Measurements from ENCODE around the gene PRPF19. TPM values are rescaled to one million over a fixed set of nuclear protein-coding genes. Genes with fewer than 3 reads are reported as not detected.

Gene PRPF19
- total RNA-seq, 8 experiments from 2014 or later, result 58.6 to 136 (median 91.2) TPM

GRCh38 chr11:60873533-60873932, 32.9 kb downstream of the PRPF19 start:
- H3K27ac ChIP-seq, result no peak overlapping the region
- in situ Hi-C loops (cut with MboI; ENCODE audit: low pct_unique_long_range_greater_than_20kb in 2 of 9, low sequenced_read_pairs in 9 of 9, unreplicated experiment in 9 of 9), result no loop called here
- no peaks in the 10 kb centered on the region for H3K4me1 ChIP-seq (replicated peaks in 1 of 2)
- WGBS, 10 experiments, result 60 to 100% (median 89%) methylated on average over 1 to 5 of the region's 12 CpGs; no CpG with 5 or more reads in 6 of the 10 experiments
- H3K4me3 ChIP-seq, result no peak overlapping the region
- no peak for ATAC-seq (replicated peaks in 6 of 8)

GRCh38 chr11:60872961-60873524, 33.3 kb downstream of the PRPF19 start:
- in situ Hi-C loops (cut with MboI; ENCODE audit: low pct_unique_long_range_greater_than_20kb in 2 of 9, low sequenced_read_pairs in 9 of 9, unreplicated experiment in 9 of 9), result no loop called here
- H3K4me1 ChIP-seq (replicated peaks in 1 of 2), result no peaks in the 10 kb centered on the region
- no peak overlapping the region for H3K4me3 ChIP-seq
- no peak overlapping the region for H3K27ac ChIP-seq
- ATAC-seq (replicated peaks in 6 of 8), result peak in 5 of 8 experiments; percentile 27 to 80 (median 42)
- WGBS, 10 experiments, result 32 to 64% (median 60%) methylated on average over 1 to 6 of the region's 16 CpGs; no CpG with 5 or more reads in 7 of the 10 experiments

- in situ Hi-C loops (cut with MboI; ENCODE audit: low pct_unique_long_range_greater_than_20kb in 2 of 9, low sequenced_read_pairs in 9 of 9, unreplicated experiment in 9 of 9), result no loop called here
- H3K4me3 ChIP-seq, result no peak overlapping the region
- H3K4me1 ChIP-seq (replicated peaks in 1 of 2), result no peaks in the 10 kb centered on the region
- 60 to 100% (median 93%) methylated on average over 1 to 5 of the region's 6 CpGs; no CpG with 5 or more reads in 4 of the 10 experiments for WGBS, 10 experiments
- peak in 2 of 8 experiments; percentile 55 for ATAC-seq (replicated peaks in 6 of 8)
- no peak overlapping the region for H3K27ac ChIP-seq
Measured at GRCh38 chr11:60872124-60872960, 34.0 kb downstream of the PRPF19 start.

- ATAC-seq (replicated peaks in 6 of 8), result peak in 4 of 8 experiments; percentile 39 to 58 (median 51)
Measured at GRCh38 chr11:60871378-60872061, 34.9 kb downstream of the PRPF19 start.

GRCh38 chr11:60870733-60871377, 35.5 kb downstream of the PRPF19 start:
- no peak for ATAC-seq (replicated peaks in 6 of 8)
- WGBS, 10 experiments, result 72 to 100% (median 85%) methylated on average over 1 to 9 of the region's 13 CpGs; no CpG with 5 or more reads in 4 of the 10 experiments
- H3K4me3 ChIP-seq, result no peak overlapping the region
- H3K4me1 ChIP-seq (replicated peaks in 1 of 2), result no peaks in the 10 kb centered on the region
- in situ Hi-C loops (cut with MboI; ENCODE audit: low pct_unique_long_range_greater_than_20kb in 2 of 9, low sequenced_read_pairs in 9 of 9, unreplicated experiment in 9 of 9), result no loop called here
- no peak overlapping the region for H3K27ac ChIP-seq

More at GRCh38 chr11:60871378-60872061, 34.9 kb downstream of the PRPF19 start:
- in situ Hi-C loops (cut with MboI; ENCODE audit: low pct_unique_long_range_greater_than_20kb in 2 of 9, low sequenced_read_pairs in 9 of 9, unreplicated experiment in 9 of 9), result no loop called here
- no peak overlapping the region for H3K27ac ChIP-seq
- WGBS, 10 experiments, result 67 to 100% (median 90%) methylated on average over 1 to 5 of the region's 7 CpGs; no CpG with 5 or more reads in 3 of the 10 experiments
- H3K4me1 ChIP-seq (replicated peaks in 1 of 2), result no peaks in the 10 kb centered on the region
- H3K4me3 ChIP-seq, result no peak overlapping the region

GRCh38 chr11:60870276-60870675, 36.1 kb downstream of the PRPF19 start:
- H3K4me1 ChIP-seq (replicated peaks in 1 of 2), result no peaks in the 10 kb centered on the region
- ATAC-seq (replicated peaks in 6 of 8), result peak in 4 of 8 experiments; percentile 34 to 46 (median 36)
- 38 to 100% (median 80%) methylated on average over 1 to 2 of the region's 3 CpGs; no CpG with 5 or more reads in 5 of the 10 experiments for WGBS, 10 experiments
- in situ Hi-C loops (cut with MboI; ENCODE audit: low pct_unique_long_range_greater_than_20kb in 2 of 9, low sequenced_read_pairs in 9 of 9, unreplicated experiment in 9 of 9), result no loop called here
- H3K4me3 ChIP-seq, result no peak overlapping the region
- H3K27ac ChIP-seq, result no peak overlapping the region

GRCh38 chr11:60869451-60869825, 36.9 kb downstream of the PRPF19 start:
- in situ Hi-C loops (cut with MboI; ENCODE audit: low pct_unique_long_range_greater_than_20kb in 2 of 9, low sequenced_read_pairs in 9 of 9, unreplicated experiment in 9 of 9), result no loop called here
- Histone ChIP-seq H3K4me3 (no peak overlapping the region), H3K4me1 (replicated peaks in 1 of 2) (no peaks in the 10 kb centered on the region), H3K27ac (no peak overlapping the region)
- 80 to 100% (median 90%) methylated on average over 1 to 4 of the region's 7 CpGs; no CpG with 5 or more reads in 6 of the 10 experiments for WGBS, 10 experiments
- no peak for ATAC-seq (replicated peaks in 6 of 8)

- H3K27ac ChIP-seq, result no peak overlapping the region
- no peaks in the 10 kb centered on the region for H3K4me1 ChIP-seq (replicated peaks in 1 of 2)
- 40 to 90% (median 67%) methylated on average over 1 to 4 of the region's 10 CpGs; no CpG with 5 or more reads in 4 of the 10 experiments for WGBS, 10 experiments
- ATAC-seq (replicated peaks in 6 of 8), result no peak
- no peak overlapping the region for H3K4me3 ChIP-seq
- in situ Hi-C loops (cut with MboI; ENCODE audit: low pct_unique_long_range_greater_than_20kb in 2 of 9, low sequenced_read_pairs in 9 of 9, unreplicated experiment in 9 of 9), result no loop called here
Measured at GRCh38 chr11:60868682-60869450, 37.5 kb downstream of the PRPF19 start.

GRCh38 chr11:60867871-60868681, 38.3 kb downstream of the PRPF19 start:
- WGBS, 10 experiments, result 66 to 100% (median 86%) methylated on average over 1 to 8 of the region's 10 CpGs; no CpG with 5 or more reads in 3 of the 10 experiments
- H3K4me1 ChIP-seq (replicated peaks in 1 of 2), result no peaks in the 10 kb centered on the region
- in situ Hi-C loops (cut with MboI; ENCODE audit: low pct_unique_long_range_greater_than_20kb in 2 of 9, low sequenced_read_pairs in 9 of 9, unreplicated experiment in 9 of 9), result no loop called here
- no peak overlapping the region for H3K4me3 ChIP-seq
- ATAC-seq (replicated peaks in 6 of 8), result no peak
- no peak overlapping the region for H3K27ac ChIP-seq

GRCh38 chr11:60866911-60867870, 39.2 kb downstream of the PRPF19 start, which contains the start of gene ZP1:
Gene ZP1, plus strand, starts transcription at chr11:60867542. Its CDS starts 20 bp downstream, at chr11:60867562.
- Histone ChIP-seq H3K4me3 (no peak within 1 kb of the TSS), H3K27ac (no peak within 1 kb of the TSS), H3K4me1 (replicated peaks in 1 of 2) (no peaks in the 10 kb centered on the region)
- in situ Hi-C loops (cut with MboI; ENCODE audit: low pct_unique_long_range_greater_than_20kb in 2 of 9, low sequenced_read_pairs in 9 of 9, unreplicated experiment in 9 of 9), result no loop called here
- WGBS, 10 experiments, result 33 to 93% (median 63%) methylated on average over 1 to 3 of the region's 13 CpGs; no CpG with 5 or more reads in 1 of the 10 experiments
- ATAC-seq (replicated peaks in 6 of 8), result no peak
